ENCODE measurements around the gene NGF. TPM values are rescaled to one million over a fixed set of nuclear protein-coding genes. Genes with fewer than 3 reads are reported as not detected.

The NGF gene
- polyA plus RNA-seq, 3 donors, result not detected

GRCh38 chr1:115348636-115349035 is 10.6 kb upstream of the NGF start:
- Mint-ChIP-seq H3K27me3 (ENCODE audit: low read depth in 3 of 3) (peaks cover 1 to 6% (median 2%) of the 10 kb centered on the region in 3 donors), H3K4me3 (no peak overlapping the region), H3K4me1 (peaks cover 7% of the 10 kb centered on the region), H3K9me3 (peaks cover 0 to 2% (median 0%) of the 10 kb centered on the region in 7 donors), H3K36me3 (no peaks in the 10 kb centered on the region), H3K27ac (no peak overlapping the region)
- Histone ChIP-seq H3K27me3 (ENCODE audit: control insufficient read depth in 2 of 2, insufficient read depth in 2 of 2, low read length in 2 of 2) (no peaks in the 10 kb centered on the region), H3K4me3 (replicated peaks in 1 of 3; ENCODE audit: low read depth in 2 of 3, low read length in 3 of 3) (no peak overlapping the region), H3K9ac (ENCODE audit: insufficient read depth, low read length, poor library complexity, severe bottlenecking) (no peak overlapping the region), H3K79me2 (ENCODE audit: insufficient read depth, low read length) (no peaks in the 10 kb centered on the region), H2AFZ (ENCODE audit: insufficient read depth, low read depth, low read length, poor library complexity, severe bottlenecking) (no peak overlapping the region), H3K9me3 (replicated peaks in 1 of 2; ENCODE audit: control insufficient read depth in 1 of 2, insufficient read depth in 1 of 2, low read length in 2 of 2) (no peaks in the 10 kb centered on the region), H3K27ac (ENCODE audit: low read depth in 1 of 2, low read length in 2 of 2) (no peak overlapping the region), H4K20me1 (ENCODE audit: insufficient read depth, low read length) (no peaks in the 10 kb centered on the region), H3K4me1 (ENCODE audit: control insufficient read depth in 1 of 2, insufficient read depth in 2 of 2, low read length in 2 of 2) (peaks cover 3 to 4% of the 10 kb centered on the region in 2 donors), H3K36me3 (replicated peaks in 1 of 2; ENCODE audit: control insufficient read depth in 1 of 2, insufficient read depth in 2 of 2, low read length in 2 of 2) (no peaks in the 10 kb centered on the region), H3K4me2 (replicated peaks; ENCODE audit: extremely low read depth, low read length, poor library complexity, severe bottlenecking) (no peak overlapping the region)
- WGBS (ENCODE audit: insufficient coverage), result 87% methylated on average over 3 of the region's 4 CpGs
- DNase-seq, result no peak
- TF ChIP-seq CTCF (IDR thresholded peaks at IDR 0.05), result no peak
- intact Hi-C loops (cut with micrococcal nuclease), result no loop called here

GRCh38 chr1:115347282-115347681 is 9.2 kb upstream of the NGF start:
- peaks cover 7% of the 10 kb centered on the region for H3K4me1 Mint-ChIP-seq
- H3K27ac ChIP-seq (ENCODE audit: low read depth in 1 of 2, low read length in 2 of 2), result no peak overlapping the region
- no peaks in the 10 kb centered on the region for H3K36me3 Mint-ChIP-seq
- no peaks in the 10 kb centered on the region for H4K20me1 ChIP-seq (ENCODE audit: insufficient read depth, low read length)
- no peak for DNase-seq
- H2AFZ ChIP-seq (ENCODE audit: insufficient read depth, low read depth, low read length, poor library complexity, severe bottlenecking), result no peak overlapping the region
- H3K4me1 ChIP-seq (ENCODE audit: control insufficient read depth in 1 of 2, insufficient read depth in 2 of 2, low read length in 2 of 2), result peaks cover 3 to 4% of the 10 kb centered on the region in 2 donors
- H3K4me3 ChIP-seq (replicated peaks in 1 of 3; ENCODE audit: low read depth in 2 of 3, low read length in 3 of 3), result no peak overlapping the region
- H3K27me3 ChIP-seq (ENCODE audit: control insufficient read depth in 2 of 2, insufficient read depth in 2 of 2, low read length in 2 of 2), result no peaks in the 10 kb centered on the region
- no peak overlapping the region for H3K27ac Mint-ChIP-seq
- no peaks in the 10 kb centered on the region for H3K79me2 ChIP-seq (ENCODE audit: insufficient read depth, low read length)
- no peak overlapping the region for H3K4me2 ChIP-seq (replicated peaks; ENCODE audit: extremely low read depth, low read length, poor library complexity, severe bottlenecking)
- H3K9ac ChIP-seq (ENCODE audit: insufficient read depth, low read length, poor library complexity, severe bottlenecking), result no peak overlapping the region
- no peaks in the 10 kb centered on the region for H3K9me3 ChIP-seq (replicated peaks in 1 of 2; ENCODE audit: control insufficient read depth in 1 of 2, insufficient read depth in 1 of 2, low read length in 2 of 2)
- peaks cover 0 to 2% (median 0%) of the 10 kb centered on the region in 7 donors for H3K9me3 Mint-ChIP-seq
- no peak overlapping the region for H3K4me3 Mint-ChIP-seq
- intact Hi-C loops (cut with micrococcal nuclease), result no loop called here
- TF ChIP-seq CTCF (IDR thresholded peaks at IDR 0.05), result no peak
- H3K36me3 ChIP-seq (replicated peaks in 1 of 2; ENCODE audit: control insufficient read depth in 1 of 2, insufficient read depth in 2 of 2, low read length in 2 of 2), result no peaks in the 10 kb centered on the region
- H3K27me3 Mint-ChIP-seq (ENCODE audit: low read depth in 3 of 3), result peaks cover 3 to 9% (median 3%) of the 10 kb centered on the region in 3 donors
- WGBS (ENCODE audit: insufficient coverage), result no CpG with 5 or more reads among the region's 2 CpGs

All from CD14-positive monocyte (primary cell).